Heart right ventricle (tissue), 16 donors: ENCODE measurements around the gene NRBP1. TPM values are rescaled to one million over a fixed set of nuclear protein-coding genes. Genes with fewer than 3 reads are reported as not detected.

Experiments
- ATAC-seq, 8 donors: fragments of 200-7000 bp; cut with Tn5 transposase; one replicate each; pipeline ENCODE4 v1.9.1; 2020; ENCODE audit warnings: mild to moderate bottlenecking in 8 of 8, moderate library complexity in 8 of 8, moderate number of reproducible peaks in 1 of 8
- DNase-seq, 2 donors: peaks; one replicate each; pipeline ENCODE4 v3.0.0-alpha.2; 2020
- H3K27ac ChIP-seq, 10 donors: fragments of 200-600 bp; sonication (generic) in 2 of 10; one replicate each; pipeline versions ENCODE4 v1.5.0 to v1.8.0; 2020 to 2022; ENCODE audit warnings: mild to moderate bottlenecking in 3 of 10
- H3K27me3 ChIP-seq, 7 donors: fragments of 200-600 bp; one replicate each; pipeline ENCODE4 v1.8.0; 2021 to 2022; ENCODE audit warnings: mild to moderate bottlenecking in 2 of 7
- H3K36me3 ChIP-seq, 9 donors: fragments of 200-600 bp; sonication (generic) in 1 of 9; one replicate each; pipeline versions ENCODE4 v1.5.0 to v1.8.0; 2020 to 2022; ENCODE audit warnings: mild to moderate bottlenecking in 2 of 9
- H3K4me1 ChIP-seq, 9 donors: fragments of 200-600 bp; sonication (generic) in 1 of 9; one replicate each; pipeline versions ENCODE4 v1.5.0 to v1.8.0; 2020 to 2022; ENCODE audit warnings: mild to moderate bottlenecking in 4 of 9
- H3K4me3 ChIP-seq, 10 donors: fragments of 200-600 bp; sonication (generic) in 2 of 10; one replicate each; pipeline versions ENCODE4 v1.5.0 to v1.8.0; 2020 to 2022; ENCODE audit warnings: mild to moderate bottlenecking in 7 of 10, moderate library complexity in 2 of 10
- H3K9me3 ChIP-seq, 11 donors: fragments of 200-600 bp in 10 of 11; sonication (generic) in 2 of 11; one replicate each; pipeline versions ENCODE4 v1.5.0 to v1.8.0; 2013 to 2022; ENCODE audit warnings: mild to moderate bottlenecking in 2 of 11, control low read depth in 1 of 11, moderate library complexity in 1 of 11
- WGBS, 2 donors: extraction: QIAGEN DNeasy Blood & Tissue Kit; methylation state at CpG; one replicate each; pipeline ENCODE4 v1.1.7; 2013; ENCODE audit warnings: inconsistent platforms in 1 of 2; 5-methylcytosine and 5-hydroxymethylcytosine counted together
- intact Hi-C, 10 donors: fragments of 100-400 bp; cut with DNase I; formaldehyde crosslinking; loops; one replicate each; pipeline versions ENCODE4 v1.11.1 to v1.14.2; 2022
- polyA plus RNA-seq, 2 donors: library from polyadenylated mRNA; stranded (reverse); fragments of 200-250 nt; gene quantifications; one replicate each; pipeline ENCODE4 v1.2.3, GENCODE V29; 2013
- total RNA-seq, 10 donors: library from RNA; stranded (reverse); fragmentation: NEBNext Ultra II Directional in 3 of 10; extraction: Animal tissue kit (Norgen Biotek cat#: 25700) in 3 of 10; gene quantifications; one replicate each; pipeline versions ENCODE4 v1.2.1 to v1.2.4, GENCODE V29; 2021 to 2023
- TF ChIP-seq, protein P1 (sequence below), 9 donors: fragments of 200-600 bp; sonication (generic) in 2 of 9; IDR thresholded peaks; one replicate each; pipeline versions ENCODE4 v1.5.0 to v1.8.0; 2021 to 2022; ENCODE audit warnings: antibody characterized with exemption in 9 of 9, mild to moderate bottlenecking in 5 of 9, moderate library complexity in 1 of 9
- donor health status: Arrhythmogenic right ventricular cardiomyopathy.
- donor health status: ischemic (EF 13 %, LVEDD 7.1; RV severe dilation, severe dysfunction).
- donor health status: healthy with polysubstance abuse.
- donor health status: DM: no; HTN: yes; CAD: no.
- donor health status: DM: no; HTN: no; CAD: no.
- donor health status: ischemic (EF 25% LVEDD 6.9; RV normal size, moderate dysfunction).
- donor health status: ischemic (EF 25% LVEDD 5.7; RV mildly dilated, moderate dysfunction).
- donor health status: healthy.
- donor health status: DM: yes; HTN: yes; CAD: no.
- donor health status: Ischemic cardiomyopathy.
- donor health status: ischemic (EF 35%, LVEDD 5.7; RV mildly dilated, moderate dysfunction).
- donor health status: nonischemic (EF 11% LVEDD 7.7; RV severe dilation, severe dysfunction).
- donor health status: DM: yes; HTN: yes; CAD: no.
- donor health status: PGD.
- donor health status: ischemic (EF 29% LVEDD 5.4; RV normal size, mild dysfunction).
- donor health status: nonischemic (EF 23%, LVEDD 6.1; RV moderate dilation, normal function).

NRBP1 gene
- total and polyA plus RNA-seq, 12 donors, result 25.5 to 97.4 (median 59.2) TPM

DNA sequence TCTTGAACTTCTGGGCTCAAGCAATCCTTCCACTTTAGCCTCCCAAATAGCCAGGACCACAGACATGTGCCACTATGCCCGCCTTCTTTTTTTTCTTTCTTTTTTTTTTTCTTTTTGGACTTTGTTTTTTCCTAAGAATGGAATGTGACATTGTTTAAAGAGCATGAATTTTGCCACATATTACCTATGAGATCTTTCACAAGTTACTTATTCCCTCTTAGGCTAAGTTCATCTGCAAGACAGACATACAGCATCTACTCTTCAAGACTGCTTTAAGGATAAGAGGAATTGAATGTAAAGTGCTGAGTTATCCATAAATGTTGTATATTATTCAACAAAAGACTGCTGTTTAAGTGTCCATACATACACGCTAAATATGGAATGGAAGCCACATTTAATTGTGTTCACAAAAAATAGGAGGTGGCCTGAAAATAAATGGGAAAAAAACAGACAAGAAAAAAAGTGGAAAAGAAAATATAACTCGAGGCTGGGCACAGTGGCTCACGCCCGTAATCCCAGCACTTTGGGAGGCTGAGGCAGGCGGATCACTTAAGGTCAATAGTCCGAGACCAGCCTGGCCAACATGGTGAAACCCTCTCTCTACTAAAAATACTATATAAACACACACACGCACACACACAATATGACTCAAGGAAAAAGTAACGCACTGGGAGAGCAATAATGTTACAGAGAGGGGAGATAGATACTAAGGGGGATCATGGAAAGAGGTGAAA, 15.8 kb upstream of the NRBP1 start:
- Histone ChIP-seq H3K4me1 (peaks cover 7 to 22% (median 17%) of the 10 kb centered on the region in 9 donors), H3K27ac (no peak overlapping the region), H3K27me3 (no peaks in the 10 kb centered on the region), H3K4me3 (no peak overlapping the region), H3K36me3 (peaks cover 0 to 3% (median 0%) of the 10 kb centered on the region in 9 donors), H3K9me3 (no peaks in the 10 kb centered on the region)
- TF ChIP-seq, protein P1, sequence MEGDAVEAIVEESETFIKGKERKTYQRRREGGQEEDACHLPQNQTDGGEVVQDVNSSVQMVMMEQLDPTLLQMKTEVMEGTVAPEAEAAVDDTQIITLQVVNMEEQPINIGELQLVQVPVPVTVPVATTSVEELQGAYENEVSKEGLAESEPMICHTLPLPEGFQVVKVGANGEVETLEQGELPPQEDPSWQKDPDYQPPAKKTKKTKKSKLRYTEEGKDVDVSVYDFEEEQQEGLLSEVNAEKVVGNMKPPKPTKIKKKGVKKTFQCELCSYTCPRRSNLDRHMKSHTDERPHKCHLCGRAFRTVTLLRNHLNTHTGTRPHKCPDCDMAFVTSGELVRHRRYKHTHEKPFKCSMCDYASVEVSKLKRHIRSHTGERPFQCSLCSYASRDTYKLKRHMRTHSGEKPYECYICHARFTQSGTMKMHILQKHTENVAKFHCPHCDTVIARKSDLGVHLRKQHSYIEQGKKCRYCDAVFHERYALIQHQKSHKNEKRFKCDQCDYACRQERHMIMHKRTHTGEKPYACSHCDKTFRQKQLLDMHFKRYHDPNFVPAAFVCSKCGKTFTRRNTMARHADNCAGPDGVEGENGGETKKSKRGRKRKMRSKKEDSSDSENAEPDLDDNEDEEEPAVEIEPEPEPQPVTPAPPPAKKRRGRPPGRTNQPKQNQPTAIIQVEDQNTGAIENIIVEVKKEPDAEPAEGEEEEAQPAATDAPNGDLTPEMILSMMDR (IDR thresholded peaks at IDR 0.05), result no peak
- DNase-seq (no peak), ATAC-seq (no peak)
- 85 to 87% methylated on average over 9 of the region's 9 CpGs for WGBS, 2 donors
- intact Hi-C loops, result no loop called here

DNA sequence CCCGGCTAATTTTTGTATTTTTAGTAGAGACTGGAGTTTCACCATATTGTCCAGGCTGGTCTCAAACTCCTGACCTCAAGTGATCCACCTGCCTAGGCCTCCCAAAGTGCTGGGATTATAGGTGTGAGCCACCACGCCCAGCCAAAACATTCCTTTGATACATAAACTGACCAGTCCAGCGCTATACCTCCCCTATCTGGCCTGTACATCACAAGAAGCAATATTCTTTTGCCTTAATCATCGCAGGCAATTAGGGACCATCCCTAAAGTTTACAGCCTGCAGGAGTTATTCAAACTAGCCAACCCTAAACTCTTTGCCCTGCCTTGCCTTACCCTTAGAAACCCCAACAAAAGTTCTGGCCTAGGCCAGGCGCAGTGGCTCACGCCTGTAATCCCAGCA, 12.3 kb upstream of the NRBP1 start:
- H3K27me3 ChIP-seq, result no peaks in the 10 kb centered on the region
- DNase-seq (no peak), ATAC-seq (no peak)
- H3K4me3 ChIP-seq, result no peak overlapping the region
- intact Hi-C loops, result no loop called here
- no peaks in the 10 kb centered on the region for H3K9me3 ChIP-seq
- no peak overlapping the region for H3K27ac ChIP-seq
- WGBS, 2 donors, result 96% methylated on average over 6 of the region's 6 CpGs
- H3K36me3 ChIP-seq, result no peaks in the 10 kb centered on the region
- TF ChIP-seq, protein P1 (IDR thresholded peaks at IDR 0.05), result no peak
- no peaks in the 10 kb centered on the region for H3K4me1 ChIP-seq

DNA sequence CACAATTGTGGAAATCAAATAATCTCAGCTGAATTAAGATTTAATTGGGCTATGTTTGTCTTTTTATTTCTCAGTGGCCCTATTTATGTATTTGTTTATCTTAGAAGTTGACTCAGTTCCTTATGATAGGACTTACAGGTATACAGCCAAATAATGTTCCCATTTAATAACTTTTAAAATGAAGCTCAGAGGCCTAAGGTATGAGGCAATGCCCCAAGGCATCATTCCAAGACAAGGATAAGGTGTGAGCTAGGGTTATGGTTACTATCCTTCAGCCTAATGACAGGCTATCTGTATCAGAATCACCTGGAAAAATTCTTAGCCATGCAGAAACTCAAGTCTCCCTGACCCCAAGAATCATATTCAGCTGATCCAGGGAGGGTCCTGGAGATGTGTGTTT, 7.4 kb upstream of the NRBP1 start:
- no peak overlapping the region for H3K27ac ChIP-seq
- H3K4me1 ChIP-seq, result no peaks in the 10 kb centered on the region
- no peak for DNase-seq
- H3K9me3 ChIP-seq, result no peaks in the 10 kb centered on the region
- H3K36me3 ChIP-seq, result no peaks in the 10 kb centered on the region
- intact Hi-C loops, result loop anchor here in 1 of 10 donors (10.0 kb wide), 1 partner anchor 164 kb away; the partner anchor contains the start of gene ZNF512
- H3K4me3 ChIP-seq, result no peak overlapping the region
- no peak for ATAC-seq
- H3K27me3 ChIP-seq, result no peaks in the 10 kb centered on the region
- TF ChIP-seq, protein P1 (IDR thresholded peaks at IDR 0.05), result no peak

DNA sequence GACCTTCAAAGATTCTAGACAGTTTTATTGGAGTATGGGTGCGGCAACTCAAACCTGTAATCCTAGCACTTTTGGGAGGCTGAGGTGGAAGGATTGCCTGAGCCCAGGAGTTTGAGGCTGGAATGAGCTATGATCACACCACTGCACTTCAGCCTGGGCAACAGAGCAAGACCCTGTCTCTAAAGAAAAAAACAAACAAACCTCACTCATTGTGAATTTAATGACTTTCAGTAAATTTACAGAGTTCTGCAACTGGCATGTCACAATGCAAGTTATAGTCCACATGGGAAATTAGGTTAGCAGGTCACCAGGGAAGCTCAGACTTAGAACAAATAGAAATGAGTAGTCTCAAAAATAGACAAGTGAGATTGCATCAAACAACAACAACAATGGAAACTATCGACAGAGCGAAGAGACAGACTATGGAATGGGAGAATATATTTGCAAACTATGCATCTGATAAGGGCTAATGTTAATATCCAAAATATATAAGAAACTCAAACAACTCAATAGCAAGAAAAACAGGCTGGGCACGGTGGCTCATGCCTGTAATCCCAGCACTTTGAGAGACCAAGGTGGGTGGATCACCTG, 6.7 kb upstream of the NRBP1 start:
- no peak for DNase-seq
- intact Hi-C loops, result loop anchor here in 1 of 10 donors (10.0 kb wide), 1 partner anchor 163 kb away; the partner anchor contains the start of gene ZNF512
- 83 to 85% methylated on average over 4 of the region's 4 CpGs for WGBS, 2 donors

More for the DNA sequence above, 6.7 kb upstream of the NRBP1 start:
- Histone ChIP-seq H3K9me3 (no peaks in the 10 kb centered on the region), H3K36me3 (no peaks in the 10 kb centered on the region), H3K27ac (no peak overlapping the region), H3K4me3 (no peak overlapping the region), H3K4me1 (no peaks in the 10 kb centered on the region), H3K27me3 (no peaks in the 10 kb centered on the region)
- ATAC-seq, result no peak
- TF ChIP-seq, protein P1 (IDR thresholded peaks at IDR 0.05), result no peak
